A673 (cell line): ENCODE data around the gene CUL1. TPM values are rescaled to one million over a fixed set of nuclear protein-coding genes. Genes with fewer than 3 reads are reported as not detected.
"Not testable (repeated sequence)": the region's sequence is repeated elsewhere in the genome, so short reads cannot be mapped to it uniquely, and the experiment has no call there.

Source experiments
- BruUV-seq: library from RNA; stranded (reverse); fragments of 400-500 nt; replicated peaks from 2 replicates; lab custom pipeline; 2021; lab: Mats Ljungman, UMichigan
- CTCF ChIA-PET: fragments of 300-600 bp; sonication (Branson Sonifier 250); formaldehyde crosslinking; loops from one replicate; lab custom pipeline; 2022; ENCODE audit warnings: antibody characterized with exemption; lab: Charles Lee
- POLR2A ChIA-PET: fragments of 300-600 bp; sonication (Branson Sonifier 250); formaldehyde crosslinking; loops from one replicate; lab custom pipeline; 2022; ENCODE audit warnings: antibody characterized with exemption; ENCODE audit not compliant: low non-redundant PET; lab: Charles Lee
- DNase-seq: peaks from one replicate; pipeline ENCODE4 v3.0.0-alpha.2; 2015; ENCODE audit warnings: low spot score
- H3K27ac ChIP-seq: fragments of 200-600 bp; sonication (generic); 2 replicates; pipeline ENCODE4 v1.5.1; 2016; ENCODE audit warnings: mixed run types, low read depth, mild to moderate bottlenecking, mixed read lengths, antibody characterized with exemption, low read length; ENCODE audit not compliant: poor library complexity, severe bottlenecking
- H3K27me3 ChIP-seq: fragments of 200-600 bp; sonication (generic); replicated peaks from 2 replicates; pipeline ENCODE4 v1.6.1; 2017; ENCODE audit warnings: mixed run types, low read depth, mild to moderate bottlenecking, mixed read lengths, antibody characterized with exemption, low read length; ENCODE audit not compliant: insufficient read depth, poor library complexity
- H3K36me3 ChIP-seq: fragments of 200-600 bp; sonication (generic); 2 replicates; pipeline ENCODE4 v1.6.1; 2016; ENCODE audit warnings: mixed run types, mild to moderate bottlenecking, mixed read lengths, antibody characterized with exemption, low read length; ENCODE audit not compliant: insufficient read depth, poor library complexity, severe bottlenecking
- H3K4me1 ChIP-seq: fragments of 200-600 bp; sonication (generic); 2 replicates; pipeline ENCODE4 v1.6.1; 2017; ENCODE audit warnings: mixed run types, mild to moderate bottlenecking, mixed read lengths, antibody characterized with exemption, low read length; ENCODE audit not compliant: insufficient read depth, poor library complexity, severe bottlenecking
- H3K4me3 ChIP-seq: fragments of 200-600 bp; sonication (generic); 2 replicates; pipeline ENCODE4 v1.5.1; 2016; ENCODE audit warnings: low read depth, mixed run types, mild to moderate bottlenecking, mixed read lengths, low read length; ENCODE audit not compliant: poor library complexity, severe bottlenecking
- H3K9me3 ChIP-seq: fragments of 200-600 bp; sonication (generic); 2 replicates; pipeline ENCODE4 v1.6.1; 2016; ENCODE audit warnings: mixed run types, low read depth, mild to moderate bottlenecking, mixed read lengths, antibody characterized with exemption, low read length; ENCODE audit not compliant: poor library complexity, severe bottlenecking
- CTCF ChIP-seq: fragments of 300-800, 200-600 bp; sonication (generic); conservative IDR thresholded peaks from 2 replicates; pipeline ENCODE4 v1.5.1; 2017; ENCODE audit warnings: low read depth, mild to moderate bottlenecking, antibody characterized with exemption, low read length, moderate library complexity, mixed read lengths
- EZH2 ChIP-seq: fragments of 200-600 bp; sonication (generic); IDR thresholded peaks from 2 replicates; pipeline ENCODE4 v1.6.1; 2017; ENCODE audit warnings: borderline replicate concordance, low read depth, mild to moderate bottlenecking, mixed read lengths, antibody characterized with exemption, low read length; ENCODE audit not compliant: poor library complexity, severe bottlenecking
- intact Hi-C: fragments of 100-400 bp; cut with micrococcal nuclease; formaldehyde crosslinking; loops from one replicate; pipeline ENCODE4 v1.10.0; 2022; ENCODE audit not compliant: unreplicated experiment
- total RNA-seq: library from RNA; stranded (reverse); gene quantifications from 2 replicates; pipeline ENCODE4 v1.2.3, GENCODE V29; 2021

Gene CUL1
- total RNA-seq, 1 experiment from 2014 or later: 75.5 TPM

GRCh38 chr7:148708026-148708885 lies 9.6 kb downstream of the CUL1 start:
- ChIA-PET CTCF (no interaction called here), POLR2A (no interaction called here)
- Histone ChIP-seq H3K36me3 (no peaks in the 10 kb centered on the region), H3K27me3 (no peaks in the 10 kb centered on the region), H3K27ac (no peak overlapping the region), H3K9me3 (no peaks in the 10 kb centered on the region), H3K4me3 (no peak overlapping the region), H3K4me1 (peaks cover 22% of the 10 kb centered on the region)
- BruUV-seq: no TSS peak
- DNase-seq: no peak
- TF ChIP-seq EZH2: no peak
- no peak for TF ChIP-seq CTCF
- intact Hi-C loops: no loop called here

- BruUV-seq: no TSS peak
- CTCF ChIA-PET: no interaction called here
Measured at GRCh38 chr7:148709014-148709413, 10.3 kb downstream of the CUL1 start.

GRCh38 chr7:148710426-148710825 lies 11.7 kb downstream of the CUL1 start:
- H3K9me3 ChIP-seq, BruUV-seq, H3K4me1 ChIP-seq, DNase-seq, CTCF ChIA-PET, intact Hi-C loops, H3K4me3 ChIP-seq, H3K36me3 ChIP-seq, H3K27me3 ChIP-seq, H3K27ac ChIP-seq: not testable (repeated sequence)
- POLR2A ChIA-PET: interaction anchor here (0.5 kb wide), 1 partner anchor 18 kb away, joined by 4 read pairs; no protein-coding TSS in a partner anchor

More at GRCh38 chr7:148709014-148709413, 10.3 kb downstream of the CUL1 start:
- Histone ChIP-seq H3K27ac (no peak overlapping the region), H3K4me1 (peaks cover 18% of the 10 kb centered on the region), H3K9me3 (no peaks in the 10 kb centered on the region), H3K4me3 (no peak overlapping the region), H3K27me3 (no peaks in the 10 kb centered on the region), H3K36me3 (no peaks in the 10 kb centered on the region)
- no peak for DNase-seq
- intact Hi-C loops: no loop called here
- POLR2A ChIA-PET: interaction anchor here (0.6 kb wide), 1 partner anchor 64 kb away, joined by 5 read pairs; no protein-coding TSS in a partner anchor
- TF ChIP-seq EZH2 (no peak), CTCF (no peak)
